HCT116 (cell line): ENCODE results near the gene TJAP1. TPM values are rescaled to one million over a fixed set of nuclear protein-coding genes. Genes with fewer than 3 reads are reported as not detected.

Source experiments
- ATAC-seq: fragments of 200-7000 bp; cut with Tn5 transposase; 2 replicates; pipeline ENCODE4 v1.9.1; 2020; ENCODE audit warnings: mild to moderate bottlenecking, moderate library complexity
- BruUV-seq: library from RNA; stranded (reverse); fragments of 400-500 nt; replicated peaks from 2 replicates; lab custom pipeline; 2021; lab: Mats Ljungman, UMichigan
- CTCF ChIA-PET: fragments of 300-600 bp; sonication (Branson Sonifier 250); formaldehyde crosslinking; loops from one replicate; lab custom pipeline; 2021; ENCODE audit warnings: antibody characterized with exemption; lab: Charles Lee
- POLR2A ChIA-PET: fragments of 300-600, 350-600 bp; sonication (Branson Sonifier 250); formaldehyde crosslinking; loops from one replicate; lab custom pipeline; 2021; ENCODE audit warnings: antibody characterized with exemption; lab: Charles Lee
- RAD21 ChIA-PET, 2 experiments: fragments of 300-600 bp; sonication (Branson Sonifier 250); formaldehyde crosslinking; loops; one replicate each; lab custom pipeline; 2023; ENCODE audit warnings: low total read pairs in 2 of 2; ENCODE audit not compliant: uncharacterized antibody in 2 of 2, unreplicated experiment in 2 of 2, low non-redundant PET in 1 of 2; lab: Charles Lee
- DNase-seq: peaks from one replicate; pipeline ENCODE4 v3.0.0-alpha.2; 2010; ENCODE audit warnings: low read depth, low spot score
- H2AFZ ChIP-seq: fragments of 200-600 bp; shearing (Covaris generic), sonication (generic); 2 replicates; pipeline ENCODE4 v1.6.1; 2017; ENCODE audit warnings: low read depth, mixed run types, mixed read lengths, antibody characterized with exemption, low read length; ENCODE audit not compliant: poor library complexity, severe bottlenecking
- H3K27ac ChIP-seq: 2 replicates; pipeline ENCODE4 v1.5.1; 2012; ENCODE audit warnings: low read depth, low read length
- H3K27me3 ChIP-seq: fragments of 200-600 bp; sonication (generic); 2 replicates; pipeline ENCODE4 v1.6.1; 2016; ENCODE audit warnings: mixed run types, low read length, mixed read lengths; ENCODE audit not compliant: insufficient read depth
- H3K36me3 ChIP-seq, 2 experiments: fragments of 200-500 bp in 1 of 2; fragments of 200-600 bp in 1 of 2; sonication (Bioruptor generic) in 1 of 2; sonication (generic) in 1 of 2; 2 replicates each; pipeline versions ENCODE4 v1.5.1 to v1.6.1; 2014 to 2016; ENCODE audit warnings: low read length in 2 of 2, inconsistent platforms in 1 of 2, mixed read lengths in 1 of 2, mixed run types in 1 of 2; ENCODE audit not compliant: insufficient read depth in 2 of 2, control insufficient read depth in 1 of 2
- H3K4me1 ChIP-seq, 2 experiments: fragments of 200-600 bp in 1 of 2; sonication (generic) in 1 of 2; 2 replicates each; pipeline versions ENCODE4 v1.5.1 to v1.6.1; 2012 to 2017; ENCODE audit warnings: low read length in 2 of 2, inconsistent platforms in 1 of 2, mild to moderate bottlenecking in 1 of 2, mixed read lengths in 1 of 2, mixed run types in 1 of 2, moderate library complexity in 1 of 2; ENCODE audit not compliant: insufficient read depth in 2 of 2, control insufficient read depth in 1 of 2
- H3K4me2 ChIP-seq: fragments of 200-600 bp; sonication (generic); 2 replicates; pipeline ENCODE4 v1.6.1; 2017; ENCODE audit warnings: mixed run types, low read length, mixed read lengths
- H3K4me3 ChIP-seq, 2 experiments: fragments of 200-600 bp in 1 of 2; sonication (generic) in 1 of 2; replicated peaks in 1 of 2; 2 replicates each; pipeline ENCODE4 v1.5.1; 2011 to 2016; ENCODE audit warnings: low read length in 2 of 2, control low read depth in 1 of 2, low read depth in 1 of 2, mild to moderate bottlenecking in 1 of 2, mixed read lengths in 1 of 2, mixed run types in 1 of 2
- H3K79me2 ChIP-seq: fragments of 200-600 bp; sonication (generic); 2 replicates; pipeline ENCODE4 v1.6.1; 2017; ENCODE audit warnings: mild to moderate bottlenecking, mixed run types, low read length, moderate library complexity, mixed read lengths; ENCODE audit not compliant: insufficient read depth
- H3K9ac ChIP-seq: fragments of 200-600 bp; sonication (generic); 2 replicates; pipeline ENCODE4 v1.6.1; 2016; ENCODE audit warnings: low read length, mixed read lengths
- H3K9me2 ChIP-seq: fragments of 200-600 bp; sonication (generic), shearing (Covaris generic); 2 replicates; pipeline ENCODE4 v1.6.1; 2017; ENCODE audit warnings: mixed run types, mild to moderate bottlenecking, moderate library complexity; ENCODE audit not compliant: insufficient read depth
- H3K9me3 ChIP-seq, 2 experiments: fragments of 200-500 bp in 1 of 2; fragments of 200-600 bp in 1 of 2; sonication (Bioruptor generic) in 1 of 2; sonication (generic) in 1 of 2; 2 replicates each; pipeline ENCODE4 v1.6.1; 2014 to 2017; ENCODE audit warnings: low read length in 2 of 2, mixed read lengths in 2 of 2, inconsistent platforms in 1 of 2, low read depth in 1 of 2, mild to moderate bottlenecking in 1 of 2, mixed run types in 1 of 2, moderate library complexity in 1 of 2; ENCODE audit not compliant: control insufficient read depth in 1 of 2, insufficient read depth in 1 of 2
- H4K20me1 ChIP-seq: fragments of 200-600 bp; sonication (generic), shearing (Covaris generic); 2 replicates; pipeline ENCODE4 v1.6.1; 2017; ENCODE audit warnings: mixed run types, mild to moderate bottlenecking, moderate library complexity; ENCODE audit not compliant: insufficient read depth
- CBX3 ChIP-seq: IDR thresholded peaks from 2 replicates; pipeline ENCODE4 v1.6.1; 2012; ENCODE audit warnings: low read depth
- EZH2phosphoT487 ChIP-seq: fragments of 200-600 bp; IDR thresholded peaks from 2 replicates; pipeline ENCODE4 v1.6.1; 2018; ENCODE audit warnings: antibody characterized with exemption, borderline replicate concordance
- POLR2AphosphoS5 ChIP-seq: IDR thresholded peaks from 2 replicates; pipeline ENCODE4 v1.6.1; 2011; ENCODE audit warnings: mild to moderate bottlenecking, low read depth, low read length, moderate library complexity
- RAD21 ChIP-seq: IDR thresholded peaks from 2 replicates; pipeline ENCODE4 v1.6.1; 2012; ENCODE audit warnings: low read depth, mild to moderate bottlenecking
- SIN3A ChIP-seq: IDR thresholded peaks from 2 replicates; pipeline ENCODE4 v1.6.1; 2012; ENCODE audit warnings: low read depth
- SRF ChIP-seq: IDR thresholded peaks from 2 replicates; pipeline ENCODE4 v1.6.1; 2012; ENCODE audit warnings: low read depth
- TCF7L2 ChIP-seq: IDR thresholded peaks from 2 replicates; pipeline ENCODE4 v1.7.0; 2011; ENCODE audit warnings: borderline replicate concordance, inconsistent platforms; ENCODE audit not compliant: insufficient read depth, insufficient read length; ENCODE audit errors: extremely low read depth
- YY1 ChIP-seq: IDR thresholded peaks from 2 replicates; pipeline ENCODE4 v1.6.1; 2011; ENCODE audit warnings: low read length, low read depth, moderate library complexity, mild to moderate bottlenecking; ENCODE audit not compliant: insufficient replicate concordance; ENCODE audit errors: extremely low read depth
- ZFX ChIP-seq: fragments of 450-650 bp; IDR thresholded peaks from 2 replicates; pipeline ENCODE4 v1.6.1; 2017
- ZNF274 ChIP-seq: fragments of 200-500 bp; sonication (Bioruptor generic); IDR thresholded peaks from 2 replicates; pipeline ENCODE4 v1.6.1; 2014; ENCODE audit warnings: mild to moderate bottlenecking, low read depth, low read length, inconsistent platforms
- intact Hi-C: fragments of 100-400 bp; cut with micrococcal nuclease; formaldehyde crosslinking; loops from 2 replicates; pipeline ENCODE4 v1.10.0; 2022
- total RNA-seq: library from RNA; stranded (reverse); gene quantifications from one replicate; pipeline ENCODE4 v1.2.1, GENCODE V29; 2021; ENCODE audit not compliant: unreplicated experiment
- TF ChIP-seq, protein P1 (sequence below): IDR thresholded peaks from 2 replicates; pipeline ENCODE4 v1.6.1; 2012; ENCODE audit warnings: low read depth
- TF ChIP-seq, protein P2 (sequence below): IDR thresholded peaks from 2 replicates; pipeline ENCODE4 v1.6.1; 2012
- TF ChIP-seq, protein P3 (sequence below): IDR thresholded peaks from 2 replicates; pipeline ENCODE4 v1.6.1; 2012
- TF ChIP-seq, protein P4 (sequence below), 3 experiments: fragments of 200-600 bp in 1 of 3; sonication (generic) in 1 of 3; IDR thresholded peaks in 2 of 3; conservative IDR thresholded peaks in 1 of 3; 2 replicates each; pipeline ENCODE4 v1.5.1; 2012 to 2017; ENCODE audit warnings: low read depth in 2 of 3, low read length in 2 of 3, antibody characterized with exemption in 1 of 3, borderline replicate concordance in 1 of 3, control low read depth in 1 of 3, mild to moderate bottlenecking in 1 of 3, mixed read lengths in 1 of 3, mixed run types in 1 of 3, moderate library complexity in 1 of 3; ENCODE audit not compliant: insufficient read depth in 1 of 3

TJAP1 gene
- total RNA-seq, 1 experiment from 2014 or later, result 45.2 TPM

DNA sequence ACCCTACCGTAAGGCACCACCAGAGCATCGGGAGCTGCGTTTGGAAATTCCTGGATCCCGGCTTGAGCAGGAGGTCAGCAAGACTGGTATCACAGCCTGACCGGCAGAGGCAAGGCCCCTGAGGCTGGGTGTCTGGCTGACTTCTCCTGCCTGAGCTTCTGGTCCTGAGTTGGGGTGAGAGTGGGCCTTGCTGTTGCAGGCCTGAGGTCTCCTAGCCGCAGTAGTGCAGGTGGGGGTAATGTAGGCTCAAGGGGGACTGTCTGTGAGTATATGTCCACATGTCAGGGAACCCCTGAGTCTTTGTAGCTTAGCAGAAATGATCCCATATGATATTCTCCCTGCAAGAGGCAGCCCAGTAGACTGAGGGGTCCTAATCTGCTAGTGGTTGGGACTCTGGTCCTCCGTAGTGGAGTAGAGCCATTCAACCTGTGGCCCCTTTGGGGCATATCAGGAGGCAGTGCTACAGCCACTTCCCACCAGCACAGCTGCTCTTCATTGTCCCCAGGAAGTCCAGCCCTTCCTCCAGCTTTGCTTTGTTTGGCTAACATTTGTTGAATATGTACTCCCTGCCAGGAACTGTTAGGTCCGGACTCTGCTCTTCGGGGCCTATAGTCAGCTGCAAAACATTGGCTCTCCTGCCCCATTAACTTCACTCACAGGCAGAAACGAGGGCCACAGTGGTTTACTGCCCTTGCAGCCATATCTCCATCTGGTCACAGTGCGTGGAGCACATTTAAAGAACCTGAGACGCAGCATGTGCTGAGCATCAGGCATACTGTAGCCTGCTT, 21.9 kb downstream of the TJAP1 start:
- ATAC-seq, result no peak
- no peak overlapping the region for H2AFZ ChIP-seq
- ChIA-PET POLR2A (no interaction called here), RAD21 (no interaction called here), CTCF (no interaction called here)
- no peak for DNase-seq
- peaks cover 25 to 31% of the 10 kb centered on the region in 2 experiments for H3K4me1 ChIP-seq
- no peak overlapping the region for H3K27ac ChIP-seq
- no peak overlapping the region for H3K4me3 ChIP-seq
- no peak overlapping the region for H3K4me2 ChIP-seq
- H4K20me1 ChIP-seq, result no peaks in the 10 kb centered on the region
- BruUV-seq, result no TSS peak
- TF ChIP-seq CBX3 (no peak), ZFX (no peak), EZH2phosphoT487 (no peak), SRF (no peak), YY1 (no peak), RAD21 (no peak), SIN3A (no peak), POLR2AphosphoS5 (no peak), TCF7L2 (no peak), ZNF274 (no peak)
- TF ChIP-seq, protein P1, sequence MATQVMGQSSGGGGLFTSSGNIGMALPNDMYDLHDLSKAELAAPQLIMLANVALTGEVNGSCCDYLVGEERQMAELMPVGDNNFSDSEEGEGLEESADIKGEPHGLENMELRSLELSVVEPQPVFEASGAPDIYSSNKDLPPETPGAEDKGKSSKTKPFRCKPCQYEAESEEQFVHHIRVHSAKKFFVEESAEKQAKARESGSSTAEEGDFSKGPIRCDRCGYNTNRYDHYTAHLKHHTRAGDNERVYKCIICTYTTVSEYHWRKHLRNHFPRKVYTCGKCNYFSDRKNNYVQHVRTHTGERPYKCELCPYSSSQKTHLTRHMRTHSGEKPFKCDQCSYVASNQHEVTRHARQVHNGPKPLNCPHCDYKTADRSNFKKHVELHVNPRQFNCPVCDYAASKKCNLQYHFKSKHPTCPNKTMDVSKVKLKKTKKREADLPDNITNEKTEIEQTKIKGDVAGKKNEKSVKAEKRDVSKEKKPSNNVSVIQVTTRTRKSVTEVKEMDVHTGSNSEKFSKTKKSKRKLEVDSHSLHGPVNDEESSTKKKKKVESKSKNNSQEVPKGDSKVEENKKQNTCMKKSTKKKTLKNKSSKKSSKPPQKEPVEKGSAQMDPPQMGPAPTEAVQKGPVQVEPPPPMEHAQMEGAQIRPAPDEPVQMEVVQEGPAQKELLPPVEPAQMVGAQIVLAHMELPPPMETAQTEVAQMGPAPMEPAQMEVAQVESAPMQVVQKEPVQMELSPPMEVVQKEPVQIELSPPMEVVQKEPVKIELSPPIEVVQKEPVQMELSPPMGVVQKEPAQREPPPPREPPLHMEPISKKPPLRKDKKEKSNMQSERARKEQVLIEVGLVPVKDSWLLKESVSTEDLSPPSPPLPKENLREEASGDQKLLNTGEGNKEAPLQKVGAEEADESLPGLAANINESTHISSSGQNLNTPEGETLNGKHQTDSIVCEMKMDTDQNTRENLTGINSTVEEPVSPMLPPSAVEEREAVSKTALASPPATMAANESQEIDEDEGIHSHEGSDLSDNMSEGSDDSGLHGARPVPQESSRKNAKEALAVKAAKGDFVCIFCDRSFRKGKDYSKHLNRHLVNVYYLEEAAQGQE, result no peak
- TF ChIP-seq, protein P2, sequence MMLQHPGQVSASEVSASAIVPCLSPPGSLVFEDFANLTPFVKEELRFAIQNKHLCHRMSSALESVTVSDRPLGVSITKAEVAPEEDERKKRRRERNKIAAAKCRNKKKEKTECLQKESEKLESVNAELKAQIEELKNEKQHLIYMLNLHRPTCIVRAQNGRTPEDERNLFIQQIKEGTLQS, result no peak
- TF ChIP-seq, protein P3, sequence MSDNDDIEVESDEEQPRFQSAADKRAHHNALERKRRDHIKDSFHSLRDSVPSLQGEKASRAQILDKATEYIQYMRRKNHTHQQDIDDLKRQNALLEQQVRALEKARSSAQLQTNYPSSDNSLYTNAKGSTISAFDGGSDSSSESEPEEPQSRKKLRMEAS, result no peak
- TF ChIP-seq, protein P4, sequence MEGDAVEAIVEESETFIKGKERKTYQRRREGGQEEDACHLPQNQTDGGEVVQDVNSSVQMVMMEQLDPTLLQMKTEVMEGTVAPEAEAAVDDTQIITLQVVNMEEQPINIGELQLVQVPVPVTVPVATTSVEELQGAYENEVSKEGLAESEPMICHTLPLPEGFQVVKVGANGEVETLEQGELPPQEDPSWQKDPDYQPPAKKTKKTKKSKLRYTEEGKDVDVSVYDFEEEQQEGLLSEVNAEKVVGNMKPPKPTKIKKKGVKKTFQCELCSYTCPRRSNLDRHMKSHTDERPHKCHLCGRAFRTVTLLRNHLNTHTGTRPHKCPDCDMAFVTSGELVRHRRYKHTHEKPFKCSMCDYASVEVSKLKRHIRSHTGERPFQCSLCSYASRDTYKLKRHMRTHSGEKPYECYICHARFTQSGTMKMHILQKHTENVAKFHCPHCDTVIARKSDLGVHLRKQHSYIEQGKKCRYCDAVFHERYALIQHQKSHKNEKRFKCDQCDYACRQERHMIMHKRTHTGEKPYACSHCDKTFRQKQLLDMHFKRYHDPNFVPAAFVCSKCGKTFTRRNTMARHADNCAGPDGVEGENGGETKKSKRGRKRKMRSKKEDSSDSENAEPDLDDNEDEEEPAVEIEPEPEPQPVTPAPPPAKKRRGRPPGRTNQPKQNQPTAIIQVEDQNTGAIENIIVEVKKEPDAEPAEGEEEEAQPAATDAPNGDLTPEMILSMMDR (IDR thresholded peaks at IDR 0.05 in 2 of 3, conservative IDR thresholded peaks at IDR 0.05 in 1 of 3; ENCODE audit: borderline replicate concordance in 1 of 3, insufficient read depth in 1 of 3, low read depth in 2 of 3, low read length in 2 of 3), result no peak
- peaks cover 11 to 43% of the 10 kb centered on the region in 2 experiments; a peak in 3 of 4 replicates for H3K36me3 ChIP-seq
- no peaks in the 10 kb centered on the region for H3K27me3 ChIP-seq
- no peaks in the 10 kb centered on the region for H3K9me3 ChIP-seq
- no peaks in the 10 kb centered on the region for H3K9me2 ChIP-seq
- intact Hi-C loops, result loop anchor here (5.0 kb wide), 1 partner anchor 597 kb away; no protein-coding TSS in a partner anchor
- H3K79me2 ChIP-seq, result peaks cover 30% of the 10 kb centered on the region
- H3K9ac ChIP-seq, result no peak overlapping the region
